ENCODE measurements around the gene ATF7IP.

The ATF7IP gene

GRCh38 chr12:14495326-14495725 lies 129.8 kb downstream of the ATF7IP start:
- no peak for DNase-seq

- DNase-seq: no peak
Observed at GRCh38 chr12:14505626-14506596, 140.4 kb downstream of the ATF7IP start.

GRCh38 chr12:14510574-14510973 lies 145.1 kb downstream of the ATF7IP start:
- no peak for DNase-seq

GRCh38 chr12:14514154-14514842 lies 148.8 kb downstream of the ATF7IP start:
- no peak for DNase-seq

GRCh38 chr12:14514946-14515345 lies 149.5 kb downstream of the ATF7IP start:
- no peak for DNase-seq

- DNase-seq: no peak
Observed at GRCh38 chr12:14521822-14522221, 156.3 kb downstream of the ATF7IP start.

GRCh38 chr12:14525964-14526363 lies 160.5 kb downstream of the ATF7IP start:
- DNase-seq: no peak

- no peak for DNase-seq
Observed at GRCh38 chr12:14532152-14532551, 166.7 kb downstream of the ATF7IP start.

- DNase-seq: no peak
Observed at GRCh38 chr12:14537088-14537487, 171.6 kb downstream of the ATF7IP start.

- DNase-seq: no peak
Observed at GRCh38 chr12:14540801-14541462, 175.4 kb downstream of the ATF7IP start.

GRCh38 chr12:14545144-14546124 lies 180.0 kb downstream of the ATF7IP start:
- DNase-seq: no peak

- DNase-seq: no peak
Observed at GRCh38 chr12:14547571-14547970, 182.1 kb downstream of the ATF7IP start.

- DNase-seq: no peak
Observed at GRCh38 chr12:14548609-14549008, 183.1 kb downstream of the ATF7IP start.

Measured in effector CD4-positive, alpha-beta T cell (primary cell).